GM20431 (cell line): ENCODE data around the gene PIK3R1.

ENCODE experiments used
- in situ Hi-C: fragments of 300-500 bp; cut with MseI, MboI; formaldehyde crosslinking; loops from one replicate; pipeline ENCODE4 v1.15.0; 2020; ENCODE audit warnings: low sequenced_read_pairs; ENCODE audit not compliant: unreplicated experiment

The PIK3R1 gene

GRCh38 chr5:68247627-68248026, 32.1 kb downstream of the PIK3R1 start:
- in situ Hi-C loops: no loop called here

DNA sequence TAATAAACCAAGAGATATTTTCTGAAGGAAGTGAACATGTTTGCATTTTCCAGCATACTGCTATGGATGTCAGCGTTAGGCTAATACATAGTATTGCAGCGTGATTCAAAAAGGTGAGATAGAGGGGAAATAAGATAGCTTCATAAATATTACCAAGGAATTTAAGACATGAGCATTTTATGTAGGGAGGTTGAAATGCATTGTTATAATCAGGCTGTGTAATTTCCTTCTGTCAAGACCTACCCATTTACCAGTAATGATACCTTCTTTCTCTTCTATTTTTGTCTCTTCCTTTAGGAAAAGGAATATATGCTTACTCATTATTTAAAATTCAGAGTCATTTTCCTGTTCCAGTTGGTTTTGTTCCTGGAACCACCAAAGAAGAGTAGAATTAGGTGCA, 33.3 kb downstream of the PIK3R1 start:
- in situ Hi-C loops: no loop called here

DNA sequence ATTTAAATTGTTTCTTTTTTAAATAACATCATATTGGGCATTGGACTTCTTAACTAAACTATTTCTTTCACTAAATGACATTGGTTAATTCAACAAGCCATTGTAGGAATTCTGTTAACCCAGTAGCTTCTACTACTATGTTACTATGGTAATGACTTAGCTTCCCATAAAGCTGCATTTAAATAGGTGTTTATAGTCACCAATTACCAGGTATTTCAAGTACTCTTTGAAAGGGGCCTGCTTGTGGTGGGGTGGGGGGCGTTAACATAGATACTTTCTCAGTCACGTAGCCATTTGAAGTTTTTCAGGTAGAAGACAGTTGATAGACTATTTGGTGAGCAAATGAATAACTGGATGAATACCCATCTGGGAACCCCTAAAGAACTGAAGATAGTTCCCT, 34.0 kb downstream of the PIK3R1 start:
- in situ Hi-C loops: no loop called here

DNA sequence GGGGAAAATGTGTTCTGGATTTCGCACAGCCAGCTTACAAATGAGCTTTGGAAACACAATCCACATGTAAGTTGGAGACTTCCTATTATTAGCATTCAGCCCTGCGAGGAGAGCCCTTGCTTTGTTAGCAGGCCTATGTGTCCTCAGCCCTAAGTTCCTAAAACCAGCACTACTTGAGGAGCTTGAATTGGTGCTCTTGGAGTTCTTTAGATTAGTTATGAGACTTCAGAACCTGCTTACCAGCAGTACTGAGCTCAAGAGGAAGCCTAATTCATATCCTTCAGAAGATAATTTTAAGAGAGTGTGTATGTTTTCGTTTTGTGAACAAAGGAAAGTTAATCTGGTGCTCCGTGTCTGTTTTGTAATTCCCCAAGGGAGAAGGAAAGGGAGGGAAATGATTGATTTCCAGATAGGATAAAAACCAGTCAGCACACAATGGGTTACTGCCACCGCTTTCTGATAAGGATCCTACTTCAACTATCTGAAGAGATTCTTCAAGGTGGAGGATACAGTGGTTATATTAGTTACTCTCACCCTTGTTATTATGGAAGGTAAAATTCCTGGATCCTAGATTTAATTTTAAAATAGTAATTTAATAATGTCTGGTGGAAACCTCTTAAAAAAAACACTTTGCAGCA, 35.2 kb downstream of the PIK3R1 start:
- in situ Hi-C loops: loop anchor here (25.0 kb wide), 1 partner anchor 1013 kb away; no protein-coding TSS in a partner anchor

GRCh38 chr5:68251386-68251785, 35.8 kb downstream of the PIK3R1 start:
- in situ Hi-C loops: loop anchor here (25.0 kb wide), 1 partner anchor 1014 kb away; no protein-coding TSS in a partner anchor

GRCh38 chr5:68251804-68252522, 36.4 kb downstream of the PIK3R1 start:
- in situ Hi-C loops: loop anchor here (25.0 kb wide), 1 partner anchor 1015 kb away; no protein-coding TSS in a partner anchor

GRCh38 chr5:68252673-68253623, 37.4 kb downstream of the PIK3R1 start:
- in situ Hi-C loops: loop anchor here (25.0 kb wide), 1 partner anchor 1016 kb away; no protein-coding TSS in a partner anchor

- in situ Hi-C loops: loop anchor here (25.0 kb wide), 1 partner anchor 1017 kb away; no protein-coding TSS in a partner anchor
Observed at GRCh38 chr5:68253624-68254585, 38.3 kb downstream of the PIK3R1 start.

DNA sequence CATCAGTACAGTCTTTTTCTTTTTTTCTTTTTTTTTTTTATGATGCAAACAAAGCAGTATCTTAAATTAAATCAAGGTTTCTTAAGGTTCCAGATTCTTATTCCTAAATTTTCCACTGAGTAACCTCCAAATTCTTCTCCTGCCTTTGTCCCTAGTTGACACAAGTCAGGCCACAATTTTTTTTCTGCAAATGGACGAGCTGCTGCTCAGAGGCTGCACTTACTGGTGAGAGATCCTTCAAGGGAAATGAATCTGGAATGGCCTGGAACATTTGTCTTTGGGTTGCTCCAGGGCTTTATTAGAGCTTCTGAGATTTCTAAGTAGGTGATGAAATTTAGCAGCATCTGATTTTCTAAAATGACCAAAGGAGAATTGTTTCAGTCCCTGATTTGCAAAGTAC, 39.3 kb downstream of the PIK3R1 start:
- in situ Hi-C loops: loop anchor here (25.0 kb wide), 1 partner anchor 1018 kb away; no protein-coding TSS in a partner anchor

GRCh38 chr5:68255305-68256120, 40.0 kb downstream of the PIK3R1 start:
- in situ Hi-C loops: loop anchor here (25.0 kb wide), 1 partner anchor 1018 kb away; no protein-coding TSS in a partner anchor

- in situ Hi-C loops: loop anchor here (25.0 kb wide), 1 partner anchor 1020 kb away; no protein-coding TSS in a partner anchor
Observed at GRCh38 chr5:68257210-68257609, 41.7 kb downstream of the PIK3R1 start.

GRCh38 chr5:68258531-68258930, 43.0 kb downstream of the PIK3R1 start:
- in situ Hi-C loops: loop anchor here (25.0 kb wide), 1 partner anchor 1021 kb away; no protein-coding TSS in a partner anchor

DNA sequence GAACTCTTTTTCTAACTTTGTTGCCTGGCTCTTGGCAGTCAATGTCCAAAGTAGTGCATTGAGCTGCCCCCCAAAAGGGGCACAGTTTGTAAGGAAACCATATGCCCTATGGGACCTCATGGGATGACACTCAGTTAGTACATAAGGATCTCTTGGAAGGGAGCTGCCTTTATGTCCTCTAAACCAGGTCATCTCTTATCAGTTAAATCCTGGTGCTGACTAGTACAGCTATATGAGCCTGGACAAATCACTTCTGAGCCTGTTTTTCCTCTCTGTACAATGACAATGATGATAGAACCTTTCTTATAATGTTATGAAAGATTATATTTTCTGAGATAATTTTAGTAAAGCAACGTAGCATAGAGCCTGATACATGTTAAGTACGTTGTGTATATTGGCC, 44.1 kb downstream of the PIK3R1 start:
- in situ Hi-C loops: loop anchor here (25.0 kb wide), 1 partner anchor 1022 kb away; no protein-coding TSS in a partner anchor

DNA sequence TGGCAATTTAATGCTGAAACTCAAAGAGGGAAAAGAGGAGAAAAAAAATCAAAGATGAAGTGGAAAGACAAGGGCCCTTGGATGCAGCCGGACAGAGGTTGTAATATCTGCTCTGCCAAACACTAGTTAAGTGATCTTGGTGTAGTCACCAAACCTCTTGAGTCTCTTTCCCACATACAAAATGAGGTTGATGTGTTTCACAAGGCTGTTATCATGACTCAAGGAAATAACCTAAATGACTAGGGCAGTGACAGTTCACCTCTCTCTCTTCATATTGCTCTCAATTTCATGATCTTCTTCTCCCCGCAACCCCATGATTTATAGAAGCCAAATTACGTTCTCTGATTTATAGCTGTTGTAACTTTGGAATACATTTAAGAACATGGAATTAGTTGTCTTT, 44.9 kb downstream of the PIK3R1 start:
- in situ Hi-C loops: loop anchor here (25.0 kb wide), 1 partner anchor 1023 kb away; no protein-coding TSS in a partner anchor

GRCh38 chr5:68261169-68261568, 45.6 kb downstream of the PIK3R1 start:
- in situ Hi-C loops: loop anchor here (25.0 kb wide), 1 partner anchor 1024 kb away; no protein-coding TSS in a partner anchor

DNA sequence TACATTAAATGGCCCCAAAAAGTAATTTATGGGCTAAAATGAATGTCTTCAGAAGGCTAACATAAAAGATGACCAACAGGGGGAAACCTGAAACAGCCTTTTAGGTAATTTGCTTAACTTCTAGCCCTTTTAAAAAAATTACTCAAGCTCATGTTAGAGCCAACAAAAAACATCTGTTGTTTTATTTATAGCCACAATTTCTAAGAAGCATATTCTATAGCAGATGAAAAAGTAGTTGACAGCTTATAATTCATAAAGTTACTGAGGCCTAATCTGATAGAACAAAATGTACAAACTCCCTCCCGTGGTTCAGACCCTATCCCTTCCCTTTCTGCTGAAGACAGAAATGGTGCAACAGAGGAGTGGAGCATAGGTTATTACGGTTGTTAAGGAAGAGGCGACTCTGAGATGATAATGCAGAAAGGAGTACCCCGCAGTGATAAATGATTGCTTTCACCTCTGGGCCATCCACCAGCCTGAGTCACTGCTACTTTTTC, 46.1 kb downstream of the PIK3R1 start:
- in situ Hi-C loops: loop anchor here (25.0 kb wide), 1 partner anchor 1024 kb away; no protein-coding TSS in a partner anchor
